Loucy (cell line): ENCODE results near the gene KCNJ6.

Experiments used
- H2AFZ ChIP-seq: fragments of 200-600 bp; sonication (generic); 2 replicates; pipeline ENCODE4 v1.6.0; 2016; ENCODE audit warnings: antibody characterized with exemption, mild to moderate bottlenecking, low read length, moderate library complexity
- H3F3A ChIP-seq: fragments of 200-600 bp; 2 replicates; pipeline ENCODE4 v1.6.0; 2016; ENCODE audit warnings: antibody characterized with exemption, low read depth, mild to moderate bottlenecking
- H3K27me3 ChIP-seq: fragments of 200-600 bp; sonication (generic); 2 replicates; pipeline ENCODE4 v1.6.1; 2014; ENCODE audit warnings: low read length, mild to moderate bottlenecking; ENCODE audit not compliant: insufficient read depth, poor library complexity, severe bottlenecking
- H3K36me3 ChIP-seq: fragments of 200-600 bp; sonication (generic); 2 replicates; pipeline ENCODE4 v1.6.1; 2016; ENCODE audit warnings: low read length; ENCODE audit not compliant: insufficient read depth
- H3K4me1 ChIP-seq: fragments of 200-600 bp; sonication (generic); 2 replicates; pipeline ENCODE4 v1.5.1; 2014; ENCODE audit warnings: low read length, mild to moderate bottlenecking; ENCODE audit not compliant: insufficient read depth, poor library complexity, severe bottlenecking
- H3K4me2 ChIP-seq: fragments of 200-600 bp; sonication (generic); 2 replicates; pipeline ENCODE4 v1.6.0; 2014; ENCODE audit warnings: antibody characterized with exemption, low read length, low read depth, mild to moderate bottlenecking; ENCODE audit not compliant: poor library complexity, severe bottlenecking
- H3K4me3 ChIP-seq: fragments of 200-600 bp; sonication (generic); 2 replicates; pipeline ENCODE4 v1.5.1; 2014; ENCODE audit warnings: low read length, mild to moderate bottlenecking, mixed read lengths; ENCODE audit not compliant: poor library complexity, severe bottlenecking
- H3K79me2 ChIP-seq: fragments of 200-600 bp; sonication (generic); 2 replicates; pipeline ENCODE4 v1.6.1; 2014; ENCODE audit warnings: low read length; ENCODE audit not compliant: insufficient read depth
- H3K9ac ChIP-seq: fragments of 200-600 bp; sonication (generic); 2 replicates; pipeline ENCODE4 v1.6.0; 2014; ENCODE audit warnings: mild to moderate bottlenecking, low read depth, low read length, moderate library complexity; ENCODE audit not compliant: poor library complexity, severe bottlenecking
- H3K9me2 ChIP-seq: fragments of 200-600 bp; sonication (generic); replicated peaks from 2 replicates; pipeline ENCODE4 v1.6.1; 2016; ENCODE audit warnings: low read depth, low read length, mixed read lengths
- H3K9me3 ChIP-seq: fragments of 200-600 bp; sonication (generic); 2 replicates; pipeline ENCODE4 v1.6.1; 2014; ENCODE audit warnings: mild to moderate bottlenecking, antibody characterized with exemption, low read length, low read depth; ENCODE audit not compliant: insufficient read depth
- H4K20me1 ChIP-seq: fragments of 200-600 bp; sonication (generic); 2 replicates; pipeline ENCODE4 v1.6.0; 2014; ENCODE audit warnings: antibody characterized with exemption, low read length, mild to moderate bottlenecking; ENCODE audit not compliant: insufficient read depth, poor library complexity, severe bottlenecking
- EZH2phosphoT487 ChIP-seq: fragments of 200-600 bp; IDR thresholded peaks from 2 replicates; pipeline ENCODE4 v1.6.1; 2018; ENCODE audit warnings: antibody characterized with exemption, mild to moderate bottlenecking, moderate library complexity, borderline replicate concordance
- TF ChIP-seq, protein P1 (sequence below): fragments of 200-600 bp; sonication (generic); conservative IDR thresholded peaks from 2 replicates; pipeline ENCODE4 v1.5.1; 2014; ENCODE audit warnings: mild to moderate bottlenecking, antibody characterized with exemption, low read length

KCNJ6 gene

DNA sequence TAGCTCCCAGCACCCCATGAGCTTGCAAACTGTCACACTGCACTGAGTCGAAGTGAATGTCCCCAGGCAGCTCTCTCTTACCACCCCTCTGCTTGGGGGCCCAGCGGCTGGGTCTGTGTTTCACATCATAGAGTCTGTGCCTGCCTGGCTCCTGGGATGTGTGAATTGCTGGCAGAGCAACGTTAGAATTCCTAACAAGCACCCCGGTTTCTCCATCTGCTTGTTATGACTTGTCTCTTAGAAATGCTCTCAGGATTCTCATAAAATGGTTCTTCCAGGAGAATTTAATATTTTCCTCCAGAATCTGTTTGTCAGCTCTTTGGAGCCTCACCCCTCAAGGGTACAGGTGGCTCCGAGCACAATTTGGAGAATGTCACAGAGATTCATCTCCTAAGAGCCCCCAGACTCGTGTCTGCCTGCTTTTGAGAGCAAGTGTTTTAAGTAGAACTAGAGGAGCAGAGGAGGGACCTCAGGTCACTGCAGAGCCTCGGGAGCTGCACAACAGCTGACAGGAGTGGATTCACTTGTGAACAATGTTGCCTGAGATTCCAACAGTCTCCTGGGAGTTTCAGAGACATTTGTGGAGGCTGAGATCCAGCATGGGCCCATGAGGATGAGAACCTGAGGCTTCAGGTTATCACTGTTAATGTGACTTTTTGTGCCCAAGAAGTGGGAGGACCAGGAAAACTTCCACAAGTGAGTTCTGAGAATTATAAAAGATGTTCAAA lies 131.5 kb downstream of the KCNJ6 start:
- TF ChIP-seq EZH2phosphoT487 = no peak
- TF ChIP-seq, protein P1, sequence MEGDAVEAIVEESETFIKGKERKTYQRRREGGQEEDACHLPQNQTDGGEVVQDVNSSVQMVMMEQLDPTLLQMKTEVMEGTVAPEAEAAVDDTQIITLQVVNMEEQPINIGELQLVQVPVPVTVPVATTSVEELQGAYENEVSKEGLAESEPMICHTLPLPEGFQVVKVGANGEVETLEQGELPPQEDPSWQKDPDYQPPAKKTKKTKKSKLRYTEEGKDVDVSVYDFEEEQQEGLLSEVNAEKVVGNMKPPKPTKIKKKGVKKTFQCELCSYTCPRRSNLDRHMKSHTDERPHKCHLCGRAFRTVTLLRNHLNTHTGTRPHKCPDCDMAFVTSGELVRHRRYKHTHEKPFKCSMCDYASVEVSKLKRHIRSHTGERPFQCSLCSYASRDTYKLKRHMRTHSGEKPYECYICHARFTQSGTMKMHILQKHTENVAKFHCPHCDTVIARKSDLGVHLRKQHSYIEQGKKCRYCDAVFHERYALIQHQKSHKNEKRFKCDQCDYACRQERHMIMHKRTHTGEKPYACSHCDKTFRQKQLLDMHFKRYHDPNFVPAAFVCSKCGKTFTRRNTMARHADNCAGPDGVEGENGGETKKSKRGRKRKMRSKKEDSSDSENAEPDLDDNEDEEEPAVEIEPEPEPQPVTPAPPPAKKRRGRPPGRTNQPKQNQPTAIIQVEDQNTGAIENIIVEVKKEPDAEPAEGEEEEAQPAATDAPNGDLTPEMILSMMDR = no peak
- Histone ChIP-seq H3K9me3 (no peaks in the 10 kb centered on the region), H4K20me1 (no peaks in the 10 kb centered on the region), H3K9ac (no peak overlapping the region), H3K4me3 (no peak overlapping the region), H2AFZ (no peak overlapping the region), H3K36me3 (no peaks in the 10 kb centered on the region), H3K27me3 (no peaks in the 10 kb centered on the region), H3K9me2 (0 out of 2 replicates have a peak, but pooled peaks cover 8% of the 10 kb centered on the region), H3F3A (no peaks in the 10 kb centered on the region), H3K4me2 (no peak overlapping the region), H3K79me2 (no peaks in the 10 kb centered on the region), H3K4me1 (no peaks in the 10 kb centered on the region)

DNA sequence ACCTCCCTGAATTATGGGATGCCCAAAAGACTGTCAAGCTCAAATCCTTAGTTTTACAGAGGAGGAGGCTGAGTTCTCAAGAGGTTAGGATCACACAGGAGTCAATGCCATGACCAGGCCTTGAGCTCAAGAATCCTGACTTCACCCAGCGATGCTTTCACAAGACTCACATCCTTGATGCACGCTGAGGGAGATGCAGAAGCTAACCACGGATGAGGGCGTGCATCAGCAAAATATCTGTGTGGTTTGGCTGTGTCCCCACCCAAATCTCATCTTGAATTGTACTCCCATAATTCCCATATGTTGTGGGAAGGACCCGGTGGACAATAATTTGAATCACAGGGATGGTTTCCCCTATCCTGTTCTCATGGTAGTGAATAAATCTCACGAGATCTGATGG lies 133.2 kb downstream of the KCNJ6 start:
- H3K27me3 ChIP-seq = no peaks in the 10 kb centered on the region

DNA sequence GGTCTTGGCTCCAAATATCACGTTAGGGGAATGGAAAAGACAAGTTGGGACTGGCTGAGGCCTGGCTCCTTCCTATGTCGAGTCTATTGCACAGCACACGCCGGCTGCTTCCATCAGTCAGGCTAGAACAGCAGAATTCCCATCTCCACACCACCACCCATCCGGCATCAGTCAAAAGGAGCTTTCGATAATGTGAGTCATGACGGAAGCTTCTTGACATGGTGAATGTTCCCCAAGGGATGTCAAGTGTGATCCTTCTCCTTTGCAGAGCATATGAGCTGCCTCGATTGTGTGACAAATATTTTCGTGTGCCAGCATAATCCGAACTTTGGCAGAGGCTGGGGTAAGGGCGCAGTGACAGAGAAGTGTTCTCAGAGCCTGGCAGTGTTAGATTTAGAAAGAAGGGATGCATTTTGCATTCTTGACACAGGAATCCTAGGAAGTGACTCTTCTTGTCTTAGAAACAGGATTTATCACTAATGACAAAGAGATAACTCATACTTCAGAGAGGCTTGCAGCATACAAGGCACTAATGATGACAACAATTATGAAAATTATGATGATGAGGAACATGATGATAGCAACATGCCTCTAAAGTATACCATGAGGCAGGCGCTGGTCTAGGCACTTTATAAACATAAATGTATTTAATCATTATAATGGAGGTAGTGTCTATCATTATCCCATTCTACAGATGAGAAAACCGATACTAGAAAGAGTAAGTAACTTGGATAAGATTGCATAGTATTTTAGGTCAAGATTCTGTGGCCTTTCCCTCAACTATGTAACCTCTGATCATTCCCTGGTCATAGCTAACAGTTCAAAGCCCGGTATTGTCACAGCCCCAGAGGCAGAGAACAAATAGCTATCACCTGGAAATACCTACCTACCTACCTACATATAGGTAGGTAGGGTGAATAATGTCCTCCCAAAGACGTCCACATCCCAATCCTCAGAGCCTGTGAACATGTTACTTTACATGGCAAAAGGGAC lies 135.0 kb downstream of the KCNJ6 start:
- Histone ChIP-seq H3K9me2 (no peaks in the 10 kb centered on the region), H3K36me3 (no peaks in the 10 kb centered on the region), H4K20me1 (no peaks in the 10 kb centered on the region), H3F3A (no peaks in the 10 kb centered on the region), H3K4me1 (no peaks in the 10 kb centered on the region), H3K9ac (no peak overlapping the region), H3K79me2 (no peaks in the 10 kb centered on the region), H3K4me3 (no peak overlapping the region), H2AFZ (no peak overlapping the region), H3K4me2 (no peak overlapping the region), H3K27me3 (no peaks in the 10 kb centered on the region), H3K9me3 (no peaks in the 10 kb centered on the region)
- TF ChIP-seq EZH2phosphoT487 = no peak
- TF ChIP-seq, protein P1 = no peak

More for the DNA sequence above, 133.2 kb downstream of the KCNJ6 start:
- Histone ChIP-seq H2AFZ (no peak overlapping the region), H3K9me2 (0 out of 2 replicates have a peak, but pooled peaks cover 4% of the 10 kb centered on the region), H3K79me2 (no peaks in the 10 kb centered on the region), H3F3A (no peaks in the 10 kb centered on the region), H3K4me1 (no peaks in the 10 kb centered on the region), H3K9ac (no peak overlapping the region), H3K4me2 (no peak overlapping the region), H3K9me3 (no peaks in the 10 kb centered on the region), H4K20me1 (no peaks in the 10 kb centered on the region), H3K4me3 (no peak overlapping the region), H3K36me3 (no peaks in the 10 kb centered on the region)
- TF ChIP-seq, protein P1 = no peak
- TF ChIP-seq EZH2phosphoT487 = no peak
